Activated CD4-positive, alpha-beta T cell treated with anti-CD3 and anti-CD28 coated beads for 4 hours (primary cell): ENCODE results near the gene ZBTB16.

ENCODE experiments used
- DNase-seq, 2 donors: peaks; one replicate each; pipeline ENCODE4 v3.0.0-alpha.2; 2020

Gene ZBTB16

GRCh38 chr11:114068327-114068726, 8.8 kb downstream of the ZBTB16 start:
- no peak for DNase-seq

- DNase-seq, result no peak
Observed at GRCh38 chr11:114070464-114071139, 11.1 kb downstream of the ZBTB16 start.

GRCh38 chr11:114073007-114073827, 13.7 kb downstream of the ZBTB16 start:
- DNase-seq, result no peak

GRCh38 chr11:114073828-114074381, 14.4 kb downstream of the ZBTB16 start:
- no peak for DNase-seq

- DNase-seq, result no peak
Observed at GRCh38 chr11:114074546-114075343, 15.2 kb downstream of the ZBTB16 start.

- DNase-seq, result no peak
Observed at GRCh38 chr11:114075344-114075610, 15.8 kb downstream of the ZBTB16 start.

- DNase-seq, result peak in 1 of 2 donors; percentile 42
Observed at GRCh38 chr11:114075891-114076441, 16.5 kb downstream of the ZBTB16 start.

GRCh38 chr11:114076921-114077331, 17.4 kb downstream of the ZBTB16 start:
- DNase-seq, result no peak

- DNase-seq, result no peak
Observed at GRCh38 chr11:114077482-114078305, 18.2 kb downstream of the ZBTB16 start.

GRCh38 chr11:114078423-114078822, 18.9 kb downstream of the ZBTB16 start:
- DNase-seq, result no peak

GRCh38 chr11:114079511-114080065, 20.1 kb downstream of the ZBTB16 start:
- no peak for DNase-seq

- no peak for DNase-seq
Observed at GRCh38 chr11:114080219-114080618, 20.7 kb downstream of the ZBTB16 start.

GRCh38 chr11:114080769-114081168, 21.3 kb downstream of the ZBTB16 start:
- no peak for DNase-seq

- no peak for DNase-seq
Observed at GRCh38 chr11:114081641-114082414, 22.3 kb downstream of the ZBTB16 start.

- DNase-seq, result no peak
Observed at GRCh38 chr11:114082415-114082748, 22.9 kb downstream of the ZBTB16 start.

- DNase-seq, result no peak
Observed at GRCh38 chr11:114082767-114083181, 23.3 kb downstream of the ZBTB16 start.

- DNase-seq, result no peak
Observed at GRCh38 chr11:114083391-114084252, 24.1 kb downstream of the ZBTB16 start.

- no peak for DNase-seq
Observed at GRCh38 chr11:114084414-114084813, 24.9 kb downstream of the ZBTB16 start.

- no peak for DNase-seq
Observed at GRCh38 chr11:114085965-114086793, 26.7 kb downstream of the ZBTB16 start.
